GM12878 (cell line): ENCODE results near the gene INTS13.

Experiments used
- EZH2 ChIP-seq: IDR thresholded peaks from 2 replicates; pipeline ENCODE4 v1.6.1; 2012; ENCODE audit warnings: low read depth, mild to moderate bottlenecking, control low read depth, inconsistent platforms, low read length, borderline replicate concordance; ENCODE audit not compliant: control insufficient read depth
- HDGF ChIP-seq: fragments of 450-650 bp; IDR thresholded peaks from 2 replicates; pipeline ENCODE4 v1.6.1; 2016; ENCODE audit warnings: antibody characterized with exemption
- LARP7 ChIP-seq: fragments of 450-650 bp; IDR thresholded peaks from 2 replicates; pipeline ENCODE4 v1.6.1; 2017; ENCODE audit warnings: mild to moderate bottlenecking
- MAX ChIP-seq: IDR thresholded peaks from 2 replicates; pipeline ENCODE4 v1.6.1; 2012; ENCODE audit warnings: low read depth, low read length, improper control_type of control experiment
- MTA3 ChIP-seq: IDR thresholded peaks from 2 replicates; pipeline ENCODE4 v1.6.1; 2012; ENCODE audit warnings: low read length, inconsistent platforms, borderline replicate concordance
- MYC ChIP-seq: IDR thresholded peaks from 2 replicates; pipeline ENCODE4 v1.6.1; 2011; ENCODE audit warnings: mild to moderate bottlenecking, low read length, moderate library complexity, inconsistent platforms; ENCODE audit not compliant: insufficient read depth, insufficient replicate concordance, insufficient read length, severe bottlenecking
- POLR2A ChIP-seq: IDR thresholded peaks from 2 replicates; pipeline ENCODE4 v1.6.1; 2011; ENCODE audit warnings: low read depth, mild to moderate bottlenecking, low read length
- TF ChIP-seq, protein P1 (sequence below): IDR thresholded peaks from 2 replicates; pipeline ENCODE4 v1.6.1; 2012; ENCODE audit warnings: low read depth, low read length, improper control_type of control experiment
- TF ChIP-seq, protein P2 (sequence below), 3 experiments: IDR thresholded peaks in 2 of 3; conservative IDR thresholded peaks in 1 of 3; 2 replicates each; pipeline ENCODE4 v1.5.1; 2011; ENCODE audit warnings: low read depth in 3 of 3, low read length in 3 of 3, mild to moderate bottlenecking in 3 of 3, control low read depth in 2 of 3, moderate library complexity in 2 of 3, inconsistent platforms in 1 of 3, mixed read lengths in 1 of 3; ENCODE audit not compliant: control insufficient read depth in 2 of 3, insufficient read depth in 1 of 3; ENCODE audit errors: extremely low read depth in 1 of 3

- TF ChIP-seq MAX (no peak), POLR2A (no peak), EZH2 (no peak), MTA3 (no peak), MYC (no peak), LARP7 (no peak), HDGF (no peak)
- TF ChIP-seq, protein P1, sequence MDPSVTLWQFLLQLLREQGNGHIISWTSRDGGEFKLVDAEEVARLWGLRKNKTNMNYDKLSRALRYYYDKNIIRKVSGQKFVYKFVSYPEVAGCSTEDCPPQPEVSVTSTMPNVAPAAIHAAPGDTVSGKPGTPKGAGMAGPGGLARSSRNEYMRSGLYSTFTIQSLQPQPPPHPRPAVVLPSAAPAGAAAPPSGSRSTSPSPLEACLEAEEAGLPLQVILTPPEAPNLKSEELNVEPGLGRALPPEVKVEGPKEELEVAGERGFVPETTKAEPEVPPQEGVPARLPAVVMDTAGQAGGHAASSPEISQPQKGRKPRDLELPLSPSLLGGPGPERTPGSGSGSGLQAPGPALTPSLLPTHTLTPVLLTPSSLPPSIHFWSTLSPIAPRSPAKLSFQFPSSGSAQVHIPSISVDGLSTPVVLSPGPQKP: no peak
- TF ChIP-seq, protein P2, sequence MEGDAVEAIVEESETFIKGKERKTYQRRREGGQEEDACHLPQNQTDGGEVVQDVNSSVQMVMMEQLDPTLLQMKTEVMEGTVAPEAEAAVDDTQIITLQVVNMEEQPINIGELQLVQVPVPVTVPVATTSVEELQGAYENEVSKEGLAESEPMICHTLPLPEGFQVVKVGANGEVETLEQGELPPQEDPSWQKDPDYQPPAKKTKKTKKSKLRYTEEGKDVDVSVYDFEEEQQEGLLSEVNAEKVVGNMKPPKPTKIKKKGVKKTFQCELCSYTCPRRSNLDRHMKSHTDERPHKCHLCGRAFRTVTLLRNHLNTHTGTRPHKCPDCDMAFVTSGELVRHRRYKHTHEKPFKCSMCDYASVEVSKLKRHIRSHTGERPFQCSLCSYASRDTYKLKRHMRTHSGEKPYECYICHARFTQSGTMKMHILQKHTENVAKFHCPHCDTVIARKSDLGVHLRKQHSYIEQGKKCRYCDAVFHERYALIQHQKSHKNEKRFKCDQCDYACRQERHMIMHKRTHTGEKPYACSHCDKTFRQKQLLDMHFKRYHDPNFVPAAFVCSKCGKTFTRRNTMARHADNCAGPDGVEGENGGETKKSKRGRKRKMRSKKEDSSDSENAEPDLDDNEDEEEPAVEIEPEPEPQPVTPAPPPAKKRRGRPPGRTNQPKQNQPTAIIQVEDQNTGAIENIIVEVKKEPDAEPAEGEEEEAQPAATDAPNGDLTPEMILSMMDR (IDR thresholded peaks at IDR 0.05 in 2 of 3, conservative IDR thresholded peaks at IDR 0.05 in 1 of 3; ENCODE audit: control insufficient read depth in 2 of 3, extremely low read depth in 1 of 3, insufficient read depth in 1 of 3, low read depth in 3 of 3, low read length in 3 of 3): no peak
Measured at GRCh38 chr12:26867080-26867479, 70.7 kb downstream of the INTS13 start.
